Activated effector memory CD4-positive, alpha-beta T cell treated with Interleukin-2 at 50 U/mL for 16 hours (primary cell): ENCODE data around the gene EPS8L1.
"Not testable (repeated sequence)": the region's sequence is repeated elsewhere in the genome, so short reads cannot be mapped to it uniquely, and the experiment has no call there.

Experiments used
- DNase-seq: peaks from one replicate; pipeline ENCODE4 v3.0.0-alpha.2; 2020

EPS8L1 gene

GRCh38 chr19:55096061-55096701 lies 20.5 kb downstream of the EPS8L1 start:
- DNase-seq: no peak

- DNase-seq: no peak
Measured at GRCh38 chr19:55097864-55098715, 22.4 kb downstream of the EPS8L1 start.

- DNase-seq: no peak
Measured at GRCh38 chr19:55098716-55099556, 23.3 kb downstream of the EPS8L1 start.

- DNase-seq: no peak
Measured at GRCh38 chr19:55099557-55100506, 24.2 kb downstream of the EPS8L1 start.

GRCh38 chr19:55101261-55101660 lies 25.6 kb downstream of the EPS8L1 start:
- DNase-seq: no peak

GRCh38 chr19:55103190-55103589 lies 27.5 kb downstream of the EPS8L1 start:
- DNase-seq: no peak

- no peak for DNase-seq
Measured at GRCh38 chr19:55105237-55105636, 29.6 kb downstream of the EPS8L1 start.

GRCh38 chr19:55106591-55106990 lies 30.9 kb downstream of the EPS8L1 start:
- no peak for DNase-seq

- not testable (repeated sequence) for DNase-seq
Measured at GRCh38 chr19:55107252-55107651, 31.6 kb downstream of the EPS8L1 start.

- no peak for DNase-seq
Measured at GRCh38 chr19:55109527-55110291, 34.0 kb downstream of the EPS8L1 start.

- DNase-seq: no peak
Measured at GRCh38 chr19:55111238-55111831, 35.7 kb downstream of the EPS8L1 start.

- no peak for DNase-seq
Measured at GRCh38 chr19:55112246-55112776, 36.6 kb downstream of the EPS8L1 start.

- DNase-seq: no peak
Measured at GRCh38 chr19:55112777-55113569, 37.3 kb downstream of the EPS8L1 start.

GRCh38 chr19:55113570-55114039 lies 37.9 kb downstream of the EPS8L1 start:
- DNase-seq: no peak

- DNase-seq: no peak
Measured at GRCh38 chr19:55114566-55115145, 39.0 kb downstream of the EPS8L1 start.

GRCh38 chr19:55115446-55116065 lies 39.9 kb downstream of the EPS8L1 start:
- DNase-seq: no peak

- peak; percentile 32 for DNase-seq
Measured at GRCh38 chr19:55116232-55116858, 40.7 kb downstream of the EPS8L1 start.
